PC-3 (cell line): Measurements from ENCODE around the gene IQSEC3.

Source experiments
- CTCF ChIP-seq: fragments of 300-600 bp; sonication (generic); conservative IDR thresholded peaks from 2 replicates; pipeline ENCODE4 v1.5.1; 2017; ENCODE audit warnings: antibody characterized with exemption, low read depth, mild to moderate bottlenecking, low read length
- EZH2phosphoT487 ChIP-seq: fragments of 300-600 bp; sonication (generic); IDR thresholded peaks from 2 replicates; pipeline ENCODE4 v1.6.1; 2018; ENCODE audit warnings: mild to moderate bottlenecking, antibody characterized with exemption, low read length, borderline replicate concordance

- TF ChIP-seq CTCF (no peak), EZH2phosphoT487 (no peak)
These were observed 65.3 kb downstream of the IQSEC3 start for GRCh38 chr12:131732-132495.
